ENCODE measurements around the gene SUSD6. TPM values are rescaled to one million over a fixed set of nuclear protein-coding genes. Genes with fewer than 3 reads are reported as not detected.
A peak's percentile ranks its signal among the peaks of the same experiment; 100 is the strongest.

The SUSD6 gene
- polyA plus RNA-seq, 2 of the 4 experiments (the other 2 are of a cell fraction), result 4.3 to 7.0 TPM

- FAIRE-seq (no peak), DNase-seq (ENCODE audit: low read depth in 1 of 2, low spot score in 1 of 2) (peak; percentile 68 to 77), ATAC-seq (peak; percentile 65 to 88)
- Histone ChIP-seq H3K4me3 (peak within 1 kb of the TSS; percentile 30), H3K9me3 (no peaks in the 10 kb centered on the region), H3K4me1 (peaks cover 25% of the 10 kb centered on the region; the same call in 2 of the 3 replicates), H3K27ac (no peak within 1 kb of the TSS), H3K4me2 (peak within 1 kb of the TSS; percentile 81)
- CTCF ChIA-PET, result interaction anchor here (0.6 to 8.4 kb wide), 29 partner anchors 10 to 1129 kb away, joined by 3 to 169 read pairs (median 5); no protein-coding TSS in a partner anchor
- WGBS (ENCODE audit: missing lambda C conversion rate), result 3% methylated on average over 27 of the region's 52 CpGs
- POLR2A ChIA-PET, result interaction anchor here (0.6 to 0.7 kb wide), 2 partner anchors 39 to 82 kb away, joined by 3 read pairs; no protein-coding TSS in a partner anchor
- TF ChIP-seq KDM1A (IDR thresholded peaks at IDR 0.05; ENCODE audit: low read depth), result no peak
- TF ChIP-seq RNF2 (IDR thresholded peaks at IDR 0.05; ENCODE audit: borderline replicate concordance, low read depth), result no peak
- no peak for TF ChIP-seq CEBPB (IDR thresholded peaks at IDR 0.05)
- TF ChIP-seq NFE2L2 (conservative IDR thresholded peaks at IDR 0.05; ENCODE audit: low read length), result no peak
- no peak for TF ChIP-seq MAFK (IDR thresholded peaks at IDR 0.05; ENCODE audit: partially characterized antibody)
- TF ChIP-seq CTCF (IDR thresholded peaks at IDR 0.05), result peak; percentile 93
- TF ChIP-seq PBX3 (IDR thresholded peaks at IDR 0.05), result no peak
- no peak for TF ChIP-seq RCOR1 (IDR thresholded peaks at IDR 0.05; ENCODE audit: low read depth, low read length)
- TF ChIP-seq MYC (IDR thresholded peaks at IDR 0.05; ENCODE audit: borderline replicate concordance, low read length), result no peak
- no peak for TF ChIP-seq TFCP2L1 (CRISPR knock-in tag; IDR thresholded peaks at IDR 0.05)
- TF ChIP-seq KDM5A (IDR thresholded peaks at IDR 0.05), result no peak
- TF ChIP-seq FOXS1 (CRISPR knock-in tag; IDR thresholded peaks at IDR 0.05), result no peak
- no peak for TF ChIP-seq BCL3 (IDR thresholded peaks at IDR 0.05)
- no peak for TF ChIP-seq RFX5 (IDR thresholded peaks at IDR 0.05)
- TF ChIP-seq HOXA7 (CRISPR knock-in tag; IDR thresholded peaks at IDR 0.05), result no peak
- no peak for TF ChIP-seq HEYL (CRISPR knock-in tag; IDR thresholded peaks at IDR 0.05)
- no peak for TF ChIP-seq FOSB (CRISPR knock-in tag; IDR thresholded peaks at IDR 0.05)
- no peak for TF ChIP-seq EHF (CRISPR knock-in tag; IDR thresholded peaks at IDR 0.05)
- no peak for TF ChIP-seq BHLHE40 (IDR thresholded peaks at IDR 0.05; ENCODE audit: low read depth, low read length)
- peak; percentile 68 to 78 for TF ChIP-seq RAD21 (conservative IDR thresholded peaks at IDR 0.05 in 1 of 2, IDR thresholded peaks at IDR 0.05 in 1 of 2)
- no peak for TF ChIP-seq ZSCAN20 (CRISPR knock-in tag; IDR thresholded peaks at IDR 0.05)
- no peak for TF ChIP-seq POLR2AphosphoS2 (conservative IDR thresholded peaks at IDR 0.05; ENCODE audit: low read length)
- TF ChIP-seq CBX8 (IDR thresholded peaks at IDR 0.05), result no peak
- TF ChIP-seq SMC3 (IDR thresholded peaks at IDR 0.05), result peak; percentile 95
- TF ChIP-seq PHF8 (IDR thresholded peaks at IDR 0.05; ENCODE audit: borderline replicate concordance, low read depth), result no peak
- TF ChIP-seq HOXB13 (CRISPR knock-in tag; IDR thresholded peaks at IDR 0.05; ENCODE audit: low read depth), result no peak
- TF ChIP-seq, protein P1, sequence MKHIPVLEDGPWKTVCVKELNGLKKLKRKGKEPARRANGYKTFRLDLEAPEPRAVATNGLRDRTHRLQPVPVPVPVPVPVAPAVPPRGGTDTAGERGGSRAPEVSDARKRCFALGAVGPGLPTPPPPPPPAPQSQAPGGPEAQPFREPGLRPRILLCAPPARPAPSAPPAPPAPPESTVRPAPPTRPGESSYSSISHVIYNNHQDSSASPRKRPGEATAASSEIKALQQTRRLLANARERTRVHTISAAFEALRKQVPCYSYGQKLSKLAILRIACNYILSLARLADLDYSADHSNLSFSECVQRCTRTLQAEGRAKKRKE (CRISPR knock-in tag; IDR thresholded peaks at IDR 0.05; ENCODE audit: low read depth), result no peak
- TF ChIP-seq ZFP36 (IDR thresholded peaks at IDR 0.05; ENCODE audit: borderline replicate concordance, partially characterized antibody), result no peak
- TF ChIP-seq E2F6 (IDR thresholded peaks at IDR 0.05; ENCODE audit: borderline replicate concordance, low read depth), result no peak
- TF ChIP-seq, protein P2, sequence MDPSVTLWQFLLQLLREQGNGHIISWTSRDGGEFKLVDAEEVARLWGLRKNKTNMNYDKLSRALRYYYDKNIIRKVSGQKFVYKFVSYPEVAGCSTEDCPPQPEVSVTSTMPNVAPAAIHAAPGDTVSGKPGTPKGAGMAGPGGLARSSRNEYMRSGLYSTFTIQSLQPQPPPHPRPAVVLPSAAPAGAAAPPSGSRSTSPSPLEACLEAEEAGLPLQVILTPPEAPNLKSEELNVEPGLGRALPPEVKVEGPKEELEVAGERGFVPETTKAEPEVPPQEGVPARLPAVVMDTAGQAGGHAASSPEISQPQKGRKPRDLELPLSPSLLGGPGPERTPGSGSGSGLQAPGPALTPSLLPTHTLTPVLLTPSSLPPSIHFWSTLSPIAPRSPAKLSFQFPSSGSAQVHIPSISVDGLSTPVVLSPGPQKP (IDR thresholded peaks at IDR 0.05; ENCODE audit: low read depth, low read length), result no peak
- TF ChIP-seq EP300 (IDR thresholded peaks at IDR 0.05), result no peak
- TF ChIP-seq JUN (IDR thresholded peaks at IDR 0.05), result no peak
- TF ChIP-seq RARB (CRISPR knock-in tag; IDR thresholded peaks at IDR 0.05), result no peak
- no peak for TF ChIP-seq SREBF2 (IDR thresholded peaks at IDR 0.05)
- TF ChIP-seq MAX (IDR thresholded peaks at IDR 0.05), result peak; percentile 60
- TF ChIP-seq TP53 (CRISPR knock-in tag; IDR thresholded peaks at IDR 0.05), result no peak
Observed at GRCh38 chr14:69574263-69574953, 37.0 kb upstream of the SUSD6 start, which contains the start of gene CCDC177. TSS of gene CCDC177 (minus strand) at chr14:69574871. CDS start at chr14:69573622, 1,249 bp downstream.
